ENCODE data around the gene GPD2.

GRCh38 chr2:156585457-156585856, 149.3 kb downstream of the GPD2 start:
- no peak for TF ChIP-seq GATA3 (IDR thresholded peaks at IDR 0.05; ENCODE audit: low read depth, low read length)
- no peak for TF ChIP-seq GATA2 (IDR thresholded peaks at IDR 0.05; ENCODE audit: low read depth, low read length)

Data from SH-SY5Y (cell line).